ES-I3 (cell line): ENCODE data around the gene GRWD1.

Experiments
- H3K36me3 ChIP-seq: 2 replicates; pipeline ENCODE4 v1.6.1; 2013; ENCODE audit warnings: mild to moderate bottlenecking, low read length, control low read depth, moderate library complexity; ENCODE audit not compliant: insufficient read depth
- H3K4me1 ChIP-seq: 2 replicates; pipeline ENCODE4 v1.6.1; 2013; ENCODE audit warnings: mild to moderate bottlenecking, control low read depth, low read length; ENCODE audit not compliant: insufficient read depth
- H3K9ac ChIP-seq: 2 replicates; pipeline ENCODE4 v1.6.1; 2013; ENCODE audit warnings: low read depth, mild to moderate bottlenecking, low read length, moderate library complexity
- H3K9me3 ChIP-seq: 2 replicates; pipeline ENCODE4 v1.6.1; 2013; ENCODE audit warnings: mild to moderate bottlenecking, low read length, moderate library complexity; ENCODE audit not compliant: control insufficient read depth, insufficient read depth

GRWD1 gene

DNA sequence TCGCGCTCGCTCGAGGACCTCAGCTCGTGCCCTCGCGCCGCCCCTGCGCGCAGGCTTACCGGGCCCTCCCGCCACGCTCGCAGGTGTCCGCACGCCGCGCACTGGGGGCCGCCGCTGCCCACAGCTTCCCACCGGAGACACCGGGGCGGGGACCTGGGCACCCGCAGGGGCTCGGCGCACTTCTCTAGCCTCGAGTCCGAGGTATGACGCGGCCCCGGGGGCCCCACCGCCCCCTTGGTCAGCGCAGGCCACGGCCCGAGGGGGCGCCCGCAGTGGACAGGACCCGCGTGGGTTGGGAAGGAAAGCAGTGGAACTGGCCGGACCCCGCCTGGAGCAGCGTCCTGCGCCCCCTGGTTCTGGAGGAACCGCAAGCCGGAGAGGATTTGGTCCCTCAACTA, 2.1 kb upstream of the GRWD1 start:
- peaks cover 9% of the 10 kb centered on the region; the same call in 1 of the 2 replicates for H3K36me3 ChIP-seq
- no peaks in the 10 kb centered on the region; the same call in 1 of the 2 replicates for H3K4me1 ChIP-seq
- no peaks in the 10 kb centered on the region for H3K9me3 ChIP-seq
- peak overlapping the region; percentile 95; the same call in 1 of the 2 replicates for H3K9ac ChIP-seq

DNA sequence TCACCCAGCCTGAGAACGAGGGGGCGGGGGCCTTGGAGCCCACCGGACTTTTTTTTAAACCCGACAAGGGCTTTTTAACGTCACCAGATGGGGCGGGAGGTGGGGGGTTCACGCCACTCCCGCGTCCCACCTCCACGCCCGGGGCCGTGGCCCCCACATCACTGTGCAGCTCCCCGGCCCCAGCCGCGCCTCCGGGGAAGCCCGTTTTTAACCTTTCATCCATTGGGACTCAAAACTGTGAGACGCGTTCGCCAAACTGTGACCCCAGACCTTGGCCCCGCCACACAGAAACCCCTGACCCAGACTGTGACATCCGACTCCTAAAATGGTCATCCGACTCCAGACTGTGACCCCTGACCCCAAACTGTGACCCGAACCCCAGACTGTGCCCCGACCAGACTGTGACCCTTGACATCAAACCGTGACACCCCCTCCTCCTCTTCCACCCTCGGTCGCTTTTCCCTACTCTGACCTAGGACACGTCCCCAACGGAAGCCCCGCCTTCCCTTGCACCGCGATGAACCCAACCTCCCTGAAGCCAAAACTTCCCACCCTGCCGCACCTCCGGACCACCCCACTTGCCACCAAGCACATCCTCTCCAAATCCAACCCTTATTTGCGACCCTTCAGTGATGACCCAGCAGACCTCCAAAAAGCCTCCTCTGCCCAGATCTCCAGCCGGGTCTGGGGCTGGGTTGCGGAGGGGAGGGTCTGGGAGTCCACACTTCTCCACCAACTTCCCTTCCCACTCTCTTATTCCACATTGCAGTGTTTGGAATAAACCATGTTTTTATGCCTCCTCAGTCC, 1.5 kb upstream of the GRWD1 start:
- Histone ChIP-seq H3K36me3 (peaks cover 12% of the 10 kb centered on the region; the same call in 1 of the 2 replicates), H3K9me3 (no peaks in the 10 kb centered on the region), H3K9ac (peak overlapping the region; percentile 95; the same call in 1 of the 2 replicates), H3K4me1 (no peaks in the 10 kb centered on the region; the same call in 1 of the 2 replicates)

DNA sequence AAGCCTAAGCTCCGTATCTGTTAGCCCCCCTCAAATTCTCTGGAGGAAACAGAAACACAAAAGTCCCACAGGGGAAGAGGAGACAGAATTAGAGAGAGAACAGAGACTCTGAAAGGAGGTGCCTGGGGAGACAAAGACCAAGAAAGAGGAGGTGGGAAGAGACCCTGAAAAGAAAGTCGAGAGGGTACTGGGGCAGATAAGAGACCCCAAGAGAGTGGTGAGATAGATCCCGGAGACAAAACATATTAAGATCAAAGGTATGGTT, 915 bp upstream of the GRWD1 start:
- peak overlapping the region; percentile 95; the same call in 1 of the 2 replicates for H3K9ac ChIP-seq
- no peaks in the 10 kb centered on the region; the same call in 1 of the 2 replicates for H3K4me1 ChIP-seq
- H3K9me3 ChIP-seq = no peaks in the 10 kb centered on the region
- H3K36me3 ChIP-seq = peaks cover 14% of the 10 kb centered on the region; the same call in 1 of the 2 replicates

DNA sequence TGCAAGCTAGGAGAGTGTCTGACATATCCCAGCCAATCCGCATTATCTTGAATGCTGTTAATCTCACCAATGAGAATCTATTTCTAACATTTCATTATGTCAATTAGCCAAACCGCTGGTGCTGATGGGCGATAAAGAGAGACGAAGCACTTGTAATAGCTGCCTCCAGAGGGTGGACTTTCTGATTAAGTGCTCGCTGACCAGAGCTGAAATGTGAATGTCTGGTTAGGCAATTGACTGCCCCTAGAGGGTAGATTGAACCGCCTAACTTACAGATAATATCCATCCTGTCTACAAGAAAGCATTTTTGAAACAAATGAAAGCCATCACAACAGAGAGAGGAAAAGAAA, 552 bp upstream of the GRWD1 start:
- Histone ChIP-seq H3K9ac (peak overlapping the region; percentile 95), H3K36me3 (peaks cover 14% of the 10 kb centered on the region; the same call in 1 of the 2 replicates), H3K4me1 (no peaks in the 10 kb centered on the region; the same call in 1 of the 2 replicates), H3K9me3 (no peaks in the 10 kb centered on the region)

DNA sequence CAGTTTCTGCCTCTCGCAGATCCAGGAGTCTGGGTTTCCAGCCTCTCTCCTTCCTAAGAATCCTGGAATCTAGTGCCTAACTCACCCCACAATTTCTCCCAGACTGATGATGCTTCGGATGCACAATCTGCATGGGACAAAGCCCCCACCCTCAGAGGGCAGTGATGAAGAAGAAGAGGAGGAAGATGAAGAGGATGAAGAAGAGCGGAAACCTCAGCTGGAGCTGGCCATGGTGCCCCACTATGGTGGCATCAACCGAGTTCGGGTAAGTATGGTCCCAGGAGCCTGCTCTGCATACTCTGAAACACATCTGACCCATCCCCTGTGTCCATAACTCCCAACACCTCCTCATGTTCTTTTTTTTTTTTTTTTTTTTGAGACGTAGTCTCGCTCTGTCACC, 796 bp downstream of the GRWD1 start:
- Histone ChIP-seq H3K9me3 (no peaks in the 10 kb centered on the region), H3K36me3 (peaks cover 22% of the 10 kb centered on the region), H3K4me1 (no peaks in the 10 kb centered on the region; the same call in 1 of the 2 replicates), H3K9ac (peak overlapping the region; percentile 95)

DNA sequence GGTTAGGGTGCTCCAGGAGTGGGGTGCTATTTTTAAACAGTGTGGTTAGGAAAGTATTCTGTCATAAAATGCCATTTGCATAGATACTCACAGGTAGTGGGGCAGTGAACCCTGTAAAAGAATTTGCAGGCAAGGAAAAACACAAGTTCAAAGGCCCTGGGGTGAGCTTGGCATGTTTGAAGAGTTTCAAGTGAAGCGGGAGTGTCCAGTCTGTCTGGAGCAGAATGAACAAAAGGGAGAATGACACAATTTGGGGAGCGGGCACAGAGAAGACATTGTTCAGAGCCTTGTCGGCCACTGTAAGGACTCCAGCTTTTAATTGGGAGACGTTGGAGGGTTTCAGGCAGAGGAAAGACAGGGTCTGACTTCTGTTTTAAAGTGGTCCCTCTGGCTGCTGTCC, 2.8 kb downstream of the GRWD1 start:
- Histone ChIP-seq H3K36me3 (peaks cover 24% of the 10 kb centered on the region), H3K9ac (no peak overlapping the region), H3K9me3 (no peaks in the 10 kb centered on the region)

DNA sequence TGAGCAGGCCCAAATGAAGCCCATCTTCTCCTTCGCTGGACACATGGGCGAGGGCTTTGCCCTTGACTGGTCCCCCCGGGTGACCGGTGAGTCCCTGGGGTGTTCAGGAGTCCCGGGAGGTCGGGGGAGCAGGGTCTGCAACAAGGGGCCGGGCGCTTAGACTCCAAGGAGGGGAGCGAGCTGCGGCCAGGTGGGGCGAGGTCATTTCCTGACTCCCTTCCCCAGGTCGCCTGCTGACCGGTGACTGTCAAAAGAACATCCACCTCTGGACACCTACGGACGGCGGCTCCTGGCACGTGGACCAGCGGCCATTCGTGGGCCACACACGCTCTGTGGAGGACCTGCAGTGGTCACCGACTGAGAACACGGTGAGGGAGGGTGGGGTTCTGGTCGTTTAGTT, 4.7 kb downstream of the GRWD1 start:
- Histone ChIP-seq H3K36me3 (peaks cover 24% of the 10 kb centered on the region), H3K9me3 (no peaks in the 10 kb centered on the region), H3K9ac (no peak overlapping the region), H3K4me1 (no peaks in the 10 kb centered on the region; the same call in 1 of the 2 replicates)

More for the DNA sequence above, 2.8 kb downstream of the GRWD1 start:
- H3K4me1 ChIP-seq = no peaks in the 10 kb centered on the region; the same call in 1 of the 2 replicates

DNA sequence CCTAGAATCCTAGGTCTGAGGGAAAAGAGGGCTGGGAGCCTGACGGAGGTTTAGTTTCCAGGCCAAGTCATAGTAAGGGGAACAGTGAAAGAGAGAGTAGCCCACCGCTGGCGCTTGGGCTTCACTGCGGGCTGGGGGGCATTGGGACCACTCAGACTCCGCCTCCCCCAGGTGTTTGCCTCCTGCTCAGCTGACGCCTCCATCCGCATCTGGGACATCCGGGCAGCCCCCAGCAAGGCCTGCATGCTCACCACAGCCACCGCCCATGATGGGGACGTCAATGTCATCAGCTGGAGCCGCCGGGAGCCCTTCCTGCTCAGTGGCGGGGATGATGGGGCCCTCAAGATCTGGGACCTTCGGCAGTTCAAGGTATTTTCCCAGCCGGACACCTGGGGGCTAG, 5.1 kb downstream of the GRWD1 start:
- Histone ChIP-seq H3K9ac (no peak overlapping the region), H3K36me3 (peaks cover 27% of the 10 kb centered on the region), H3K4me1 (no peaks in the 10 kb centered on the region; the same call in 1 of the 2 replicates), H3K9me3 (no peaks in the 10 kb centered on the region)

DNA sequence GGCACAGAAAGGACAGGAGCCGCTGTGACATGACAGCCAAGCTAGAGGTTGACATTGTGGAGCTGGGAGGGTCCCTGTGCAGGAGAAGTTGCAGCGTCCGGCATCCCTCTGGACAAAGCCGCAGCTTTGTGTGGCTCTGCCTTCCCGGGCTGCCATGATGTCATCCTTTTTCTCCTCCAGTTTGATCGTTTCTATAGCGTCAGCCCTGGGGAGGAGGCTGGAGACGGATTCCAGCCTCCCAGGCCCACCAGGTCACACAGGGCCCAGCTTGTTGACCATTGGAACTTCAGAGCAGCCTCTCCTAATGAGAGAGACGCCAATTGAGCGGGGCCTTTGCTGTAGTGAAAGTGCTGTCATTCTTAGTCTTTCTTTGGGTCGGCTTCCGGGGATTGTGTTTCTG, 5.8 kb downstream of the GRWD1 start:
- Histone ChIP-seq H3K4me1 (no peaks in the 10 kb centered on the region), H3K9me3 (no peaks in the 10 kb centered on the region), H3K9ac (no peak overlapping the region), H3K36me3 (peaks cover 28% of the 10 kb centered on the region)

DNA sequence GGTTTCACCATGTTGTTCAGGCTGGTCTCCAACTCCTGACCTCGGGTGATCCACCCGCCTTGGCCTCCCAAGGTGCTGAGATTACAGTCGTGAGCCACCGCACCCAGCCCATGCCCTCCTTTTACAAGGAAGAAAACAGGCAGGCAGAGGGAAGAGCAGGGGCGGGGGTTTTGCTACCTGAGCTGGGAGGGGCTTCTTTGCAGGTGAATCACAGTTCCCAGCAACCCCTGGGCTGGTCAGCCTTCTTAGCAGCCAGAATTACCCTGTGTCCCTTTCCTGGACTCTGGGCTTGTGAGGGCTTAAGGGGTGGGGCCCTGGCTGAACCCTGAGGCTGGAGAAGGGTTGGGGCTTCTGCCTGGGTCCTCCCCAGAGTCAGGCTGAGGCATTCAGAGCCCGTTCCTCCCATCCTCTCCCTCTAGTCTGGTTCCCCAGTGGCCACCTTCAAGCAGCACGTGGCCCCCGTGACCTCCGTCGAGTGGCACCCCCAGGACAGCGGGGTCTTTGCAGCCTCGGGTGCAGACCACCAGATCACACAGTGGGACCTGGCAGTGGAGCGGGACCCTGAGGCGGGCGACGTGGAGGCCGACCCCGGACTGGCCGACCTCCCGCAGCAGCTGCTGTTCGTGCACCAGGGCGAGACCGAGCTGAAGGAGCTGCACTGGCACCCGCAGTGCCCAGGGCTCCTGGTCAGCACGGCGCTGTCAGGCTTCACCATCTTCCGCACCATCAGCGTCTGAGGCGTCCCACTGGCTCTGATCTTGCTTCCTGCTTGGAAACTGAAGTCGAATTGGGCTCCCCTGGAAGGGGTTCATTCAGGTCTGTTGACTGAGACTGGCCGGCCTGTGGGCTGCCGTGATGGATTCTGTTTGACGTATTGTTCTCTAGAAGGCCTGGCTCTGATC, 6.8 kb downstream of the GRWD1 start:
- no peaks in the 10 kb centered on the region for H3K4me1 ChIP-seq
- no peaks in the 10 kb centered on the region for H3K9me3 ChIP-seq
- H3K9ac ChIP-seq = no peak overlapping the region
- H3K36me3 ChIP-seq = peaks cover 26% of the 10 kb centered on the region

DNA sequence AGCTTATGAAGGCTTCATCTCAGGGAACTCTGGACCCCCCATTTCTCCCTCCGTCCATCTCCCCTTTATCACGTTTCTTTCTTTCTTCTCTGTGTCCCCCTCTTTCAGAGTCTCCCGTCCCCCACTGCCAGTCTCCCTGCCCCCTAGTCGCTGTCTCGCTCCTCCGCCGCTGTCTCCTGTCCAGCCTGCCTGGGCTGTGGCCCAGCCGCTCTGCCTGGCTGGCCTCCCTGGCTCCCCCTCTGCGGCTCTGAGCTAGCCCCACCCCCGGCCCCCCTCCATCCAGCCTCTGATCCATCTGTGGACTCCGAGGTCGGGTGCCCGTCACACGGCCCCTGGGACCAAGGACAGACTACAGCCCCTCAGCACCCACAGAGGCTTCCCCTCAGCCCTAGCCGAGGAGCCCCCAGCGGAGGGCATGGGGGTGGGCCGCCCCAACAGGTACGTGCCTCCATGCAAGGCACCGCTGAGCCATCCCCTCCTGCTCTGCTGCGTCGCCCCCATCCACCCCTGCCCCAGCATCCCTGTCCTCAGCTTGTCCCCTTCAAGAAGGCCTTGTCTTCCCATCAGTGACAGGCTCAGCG, 8.5 kb downstream of the GRWD1 start:
- Histone ChIP-seq H3K36me3 (peaks cover 16% of the 10 kb centered on the region), H3K9me3 (no peaks in the 10 kb centered on the region), H3K4me1 (no peaks in the 10 kb centered on the region), H3K9ac (no peak overlapping the region)

DNA sequence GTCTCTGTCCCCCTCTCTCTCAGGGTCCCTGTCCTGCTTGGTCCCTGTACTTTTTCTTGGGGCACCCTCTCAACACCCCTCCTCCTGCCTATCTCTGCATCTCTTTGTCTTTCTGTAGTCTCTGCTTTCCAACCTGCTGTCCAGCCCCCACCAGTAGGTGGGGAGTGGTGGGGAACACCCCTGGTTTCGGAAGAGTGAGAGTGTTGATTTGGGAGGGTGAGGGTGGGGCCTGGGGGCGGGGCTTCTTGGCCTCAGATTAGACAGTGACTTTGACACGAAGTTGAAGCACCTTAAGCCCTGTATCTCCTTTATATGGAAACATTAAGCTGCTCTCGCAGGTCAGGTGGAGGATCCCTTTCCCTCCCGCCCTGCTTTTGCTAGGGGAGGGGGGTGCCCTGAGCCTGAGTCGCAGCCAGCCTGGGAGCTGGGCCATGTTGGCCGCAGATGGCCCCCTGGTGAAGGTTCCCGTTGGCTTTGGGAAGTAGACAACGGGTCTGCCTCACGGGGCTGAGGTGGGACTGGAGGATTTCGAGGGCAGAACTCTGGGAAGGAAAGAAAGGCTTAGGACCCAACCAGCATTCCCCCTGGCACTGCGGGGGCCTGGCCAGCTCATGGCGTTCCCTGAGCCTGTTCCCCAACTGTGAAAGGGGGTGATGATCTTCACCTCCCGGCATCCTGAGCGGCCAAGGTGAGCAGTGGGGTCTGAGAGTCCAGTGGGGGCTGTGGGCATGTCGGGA, 9.6 kb downstream of the GRWD1 start, which contains the start of gene KCNJ14:
TSS of gene KCNJ14 (plus strand) at position 404 of the 737 bp plus-strand sequence. CDS start 6,151 bp downstream, outside the sequence.
- Histone ChIP-seq H3K9ac (no peak within 1 kb of the TSS), H3K36me3 (peaks cover 14% of the 10 kb centered on the region), H3K4me1 (no peaks in the 10 kb centered on the region), H3K9me3 (no peaks in the 10 kb centered on the region)

DNA sequence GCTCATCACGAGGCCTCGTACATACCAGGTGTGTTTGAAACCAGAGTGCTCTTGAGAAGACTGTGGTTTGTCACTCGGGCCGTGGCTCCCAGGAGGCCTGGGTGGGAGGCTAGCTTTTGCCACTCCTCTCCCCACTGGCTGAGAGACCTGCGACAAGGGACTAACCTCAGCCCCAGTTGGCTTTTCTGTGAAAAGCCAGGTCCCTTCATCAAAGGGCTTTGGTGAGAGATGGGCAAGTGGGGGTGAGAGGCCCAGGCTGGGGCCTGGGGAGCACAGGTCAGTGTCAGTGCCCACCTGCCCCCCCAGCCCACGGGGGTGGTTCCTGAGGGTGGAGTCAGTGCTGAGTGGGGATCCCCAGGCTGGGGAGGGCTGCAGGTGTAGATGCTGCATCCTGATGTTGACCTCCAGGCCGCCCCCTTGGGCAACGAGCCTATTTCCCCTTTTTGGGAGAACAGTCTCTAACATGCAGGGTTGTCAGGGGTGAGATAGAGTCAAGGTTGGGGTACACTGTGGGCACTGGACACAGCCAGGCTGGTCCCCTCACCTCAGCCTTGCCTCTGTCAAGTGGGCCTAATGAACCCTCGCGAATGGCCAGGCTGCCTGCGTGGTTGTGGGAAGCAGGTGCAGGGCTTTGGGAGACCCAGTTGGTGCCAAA, 10.3 kb downstream of the GRWD1 start:
- no peak overlapping the region for H3K9ac ChIP-seq
- H3K4me1 ChIP-seq = no peaks in the 10 kb centered on the region
- no peaks in the 10 kb centered on the region for H3K9me3 ChIP-seq
- H3K36me3 ChIP-seq = peaks cover 11% of the 10 kb centered on the region
